ENCODE results near the gene KRT86. TPM values are rescaled to one million over a fixed set of nuclear protein-coding genes. Genes with fewer than 3 reads are reported as not detected.

The KRT86 gene
- polyA plus RNA-seq, 1 of the 3 experiments (the other 2 are of a cell fraction) = 0.56 TPM

DNA sequence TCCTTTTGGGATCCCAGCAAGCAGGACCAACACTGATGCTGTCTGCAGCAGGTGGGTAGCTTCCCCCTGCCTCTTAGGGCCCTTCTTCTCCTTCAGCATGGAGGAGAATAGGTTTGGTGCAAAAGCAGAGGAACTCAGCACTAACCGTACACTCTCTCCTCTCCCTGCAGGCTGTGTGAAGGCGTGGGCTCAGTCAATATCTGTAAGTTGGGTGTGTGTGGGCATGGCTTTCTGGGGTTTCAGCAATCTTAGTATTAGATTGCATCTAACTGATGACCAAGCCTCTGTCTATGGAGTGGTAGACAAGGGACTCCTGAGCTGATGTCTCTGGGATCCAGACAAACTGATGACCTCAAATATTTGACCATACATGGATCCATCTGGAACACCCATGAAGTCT lies 78.5 kb downstream of the KRT86 start:
- no peak overlapping the region for H2AFZ ChIP-seq (ENCODE audit: low read depth)

More for the DNA sequence above, 78.5 kb downstream of the KRT86 start:
- TF ChIP-seq RFX5 (IDR thresholded peaks at IDR 0.05; ENCODE audit: low read length) (no peak), EZH2phosphoT487 (IDR thresholded peaks at IDR 0.05; ENCODE audit: borderline replicate concordance, low read depth) (no peak), POLR2AphosphoS5 (IDR thresholded peaks at IDR 0.05; ENCODE audit: low read depth, low read length) (no peak), RXRA (IDR thresholded peaks at IDR 0.05; ENCODE audit: borderline replicate concordance, low read depth) (no peak), NFIC (IDR thresholded peaks at IDR 0.05; ENCODE audit: borderline replicate concordance) (no peak), TAF1 (IDR thresholded peaks at IDR 0.05; ENCODE audit: borderline replicate concordance, low read depth, low read length) (no peak), CHD2 (IDR thresholded peaks at IDR 0.05; ENCODE audit: low read length, partially characterized antibody) (no peak), JUND (IDR thresholded peaks at IDR 0.05) (no peak), FOSL2 (IDR thresholded peaks at IDR 0.05; ENCODE audit: borderline replicate concordance, low read depth) (no peak), REST (IDR thresholded peaks at IDR 0.05; ENCODE audit: low read depth, low read length) (no peak), YY1 (IDR thresholded peaks at IDR 0.05; ENCODE audit: low read depth) (no peak), RCOR1 (IDR thresholded peaks at IDR 0.05; ENCODE audit: low read length) (no peak), ELF1 (IDR thresholded peaks at IDR 0.05) (no peak), FOXM1 (IDR thresholded peaks at IDR 0.05; ENCODE audit: low read depth) (no peak)
- TF ChIP-seq, protein P1, sequence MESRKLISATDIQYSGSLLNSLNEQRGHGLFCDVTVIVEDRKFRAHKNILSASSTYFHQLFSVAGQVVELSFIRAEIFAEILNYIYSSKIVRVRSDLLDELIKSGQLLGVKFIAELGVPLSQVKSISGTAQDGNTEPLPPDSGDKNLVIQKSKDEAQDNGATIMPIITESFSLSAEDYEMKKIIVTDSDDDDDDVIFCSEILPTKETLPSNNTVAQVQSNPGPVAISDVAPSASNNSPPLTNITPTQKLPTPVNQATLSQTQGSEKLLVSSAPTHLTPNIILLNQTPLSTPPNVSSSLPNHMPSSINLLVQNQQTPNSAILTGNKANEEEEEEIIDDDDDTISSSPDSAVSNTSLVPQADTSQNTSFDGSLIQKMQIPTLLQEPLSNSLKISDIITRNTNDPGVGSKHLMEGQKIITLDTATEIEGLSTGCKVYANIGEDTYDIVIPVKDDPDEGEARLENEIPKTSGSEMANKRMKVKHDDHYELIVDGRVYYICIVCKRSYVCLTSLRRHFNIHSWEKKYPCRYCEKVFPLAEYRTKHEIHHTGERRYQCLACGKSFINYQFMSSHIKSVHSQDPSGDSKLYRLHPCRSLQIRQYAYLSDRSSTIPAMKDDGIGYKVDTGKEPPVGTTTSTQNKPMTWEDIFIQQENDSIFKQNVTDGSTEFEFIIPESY (IDR thresholded peaks at IDR 0.05; ENCODE audit: borderline replicate concordance, low read depth) = no peak
- TF ChIP-seq, protein P2, sequence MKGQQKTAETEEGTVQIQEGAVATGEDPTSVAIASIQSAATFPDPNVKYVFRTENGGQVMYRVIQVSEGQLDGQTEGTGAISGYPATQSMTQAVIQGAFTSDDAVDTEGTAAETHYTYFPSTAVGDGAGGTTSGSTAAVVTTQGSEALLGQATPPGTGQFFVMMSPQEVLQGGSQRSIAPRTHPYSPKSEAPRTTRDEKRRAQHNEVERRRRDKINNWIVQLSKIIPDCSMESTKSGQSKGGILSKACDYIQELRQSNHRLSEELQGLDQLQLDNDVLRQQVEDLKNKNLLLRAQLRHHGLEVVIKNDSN (IDR thresholded peaks at IDR 0.05; ENCODE audit: borderline replicate concordance, low read depth) = no peak
- TF ChIP-seq, protein P3, sequence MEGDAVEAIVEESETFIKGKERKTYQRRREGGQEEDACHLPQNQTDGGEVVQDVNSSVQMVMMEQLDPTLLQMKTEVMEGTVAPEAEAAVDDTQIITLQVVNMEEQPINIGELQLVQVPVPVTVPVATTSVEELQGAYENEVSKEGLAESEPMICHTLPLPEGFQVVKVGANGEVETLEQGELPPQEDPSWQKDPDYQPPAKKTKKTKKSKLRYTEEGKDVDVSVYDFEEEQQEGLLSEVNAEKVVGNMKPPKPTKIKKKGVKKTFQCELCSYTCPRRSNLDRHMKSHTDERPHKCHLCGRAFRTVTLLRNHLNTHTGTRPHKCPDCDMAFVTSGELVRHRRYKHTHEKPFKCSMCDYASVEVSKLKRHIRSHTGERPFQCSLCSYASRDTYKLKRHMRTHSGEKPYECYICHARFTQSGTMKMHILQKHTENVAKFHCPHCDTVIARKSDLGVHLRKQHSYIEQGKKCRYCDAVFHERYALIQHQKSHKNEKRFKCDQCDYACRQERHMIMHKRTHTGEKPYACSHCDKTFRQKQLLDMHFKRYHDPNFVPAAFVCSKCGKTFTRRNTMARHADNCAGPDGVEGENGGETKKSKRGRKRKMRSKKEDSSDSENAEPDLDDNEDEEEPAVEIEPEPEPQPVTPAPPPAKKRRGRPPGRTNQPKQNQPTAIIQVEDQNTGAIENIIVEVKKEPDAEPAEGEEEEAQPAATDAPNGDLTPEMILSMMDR (IDR thresholded peaks at IDR 0.05) = no peak
- H3K27ac ChIP-seq (ENCODE audit: low read depth in 2 of 2, low read length in 1 of 2) = no peak overlapping the region
- CTCF ChIA-PET = interaction anchor here (1.2 to 3.1 kb wide), 5 partner anchors 9 to 518 kb away, joined by 3 to 18 read pairs (median 5); no protein-coding TSS in a partner anchor
- no peaks in the 10 kb centered on the region for H3K9me2 ChIP-seq
- 83% methylated on average over 1 of the region's 2 CpGs for WGBS (ENCODE audit: low lambda C conversion rate)
- H3K9ac ChIP-seq = no peak overlapping the region
- H3K27me3 ChIP-seq (ENCODE audit: insufficient read depth) = peaks cover 40% of the 10 kb centered on the region
- H3K36me3 ChIP-seq (replicated peaks in 1 of 2; ENCODE audit: control insufficient read depth in 1 of 2, insufficient read depth in 2 of 2, low read length in 1 of 2) = no peaks in the 10 kb centered on the region
- no peak overlapping the region for H3K4me2 ChIP-seq
- no peaks in the 10 kb centered on the region for H3F3A ChIP-seq (replicated peaks; ENCODE audit: insufficient read depth)
- no peak overlapping the region for H3K4me3 ChIP-seq (ENCODE audit: low read depth in 2 of 2, low read length in 1 of 2)
- no peaks in the 10 kb centered on the region; a peak in 1 of 4 replicates for H3K4me1 ChIP-seq (ENCODE audit: control insufficient read depth in 1 of 2, insufficient read depth in 2 of 2, low read depth in 1 of 2, low read length in 1 of 2)
- no peaks in the 10 kb centered on the region for H3K9me3 ChIP-seq
- H4K20me1 ChIP-seq (ENCODE audit: insufficient read depth) = no peaks in the 10 kb centered on the region
- POLR2A ChIA-PET = no interaction called here
- no peak for DNase-seq
- H3K79me2 ChIP-seq (ENCODE audit: insufficient read depth) = no peaks in the 10 kb centered on the region
